HCT116 (cell line): ENCODE measurements around the gene APOE. TPM values are rescaled to one million over a fixed set of nuclear protein-coding genes. Genes with fewer than 3 reads are reported as not detected.

Source experiments
- ATAC-seq: fragments of 200-7000 bp; cut with Tn5 transposase; 2 replicates; pipeline ENCODE4 v1.9.1; 2020; ENCODE audit warnings: mild to moderate bottlenecking, moderate library complexity
- BruUV-seq: library from RNA; stranded (reverse); fragments of 400-500 nt; replicated peaks from 2 replicates; lab custom pipeline; 2021; lab: Mats Ljungman, UMichigan
- CTCF ChIA-PET: fragments of 300-600 bp; sonication (Branson Sonifier 250); formaldehyde crosslinking; loops from one replicate; lab custom pipeline; 2021; ENCODE audit warnings: antibody characterized with exemption; lab: Charles Lee
- POLR2A ChIA-PET: fragments of 300-600, 350-600 bp; sonication (Branson Sonifier 250); formaldehyde crosslinking; loops from one replicate; lab custom pipeline; 2021; ENCODE audit warnings: antibody characterized with exemption; lab: Charles Lee
- RAD21 ChIA-PET, 2 experiments: fragments of 300-600 bp; sonication (Branson Sonifier 250); formaldehyde crosslinking; loops; one replicate each; lab custom pipeline; 2023; ENCODE audit warnings: low total read pairs in 2 of 2; ENCODE audit not compliant: uncharacterized antibody in 2 of 2, unreplicated experiment in 2 of 2, low non-redundant PET in 1 of 2; lab: Charles Lee
- DNase-seq: peaks from one replicate; pipeline ENCODE4 v3.0.0-alpha.2; 2010; ENCODE audit warnings: low read depth, low spot score
- H2AFZ ChIP-seq: fragments of 200-600 bp; shearing (Covaris generic), sonication (generic); 2 replicates; pipeline ENCODE4 v1.6.1; 2017; ENCODE audit warnings: low read depth, mixed run types, mixed read lengths, antibody characterized with exemption, low read length; ENCODE audit not compliant: poor library complexity, severe bottlenecking
- H3K27ac ChIP-seq: 2 replicates; pipeline ENCODE4 v1.5.1; 2012; ENCODE audit warnings: low read depth, low read length
- H3K27me3 ChIP-seq: fragments of 200-600 bp; sonication (generic); 2 replicates; pipeline ENCODE4 v1.6.1; 2016; ENCODE audit warnings: mixed run types, low read length, mixed read lengths; ENCODE audit not compliant: insufficient read depth
- H3K36me3 ChIP-seq, 2 experiments: fragments of 200-500 bp in 1 of 2; fragments of 200-600 bp in 1 of 2; sonication (Bioruptor generic) in 1 of 2; sonication (generic) in 1 of 2; 2 replicates each; pipeline versions ENCODE4 v1.5.1 to v1.6.1; 2014 to 2016; ENCODE audit warnings: low read length in 2 of 2, inconsistent platforms in 1 of 2, mixed read lengths in 1 of 2, mixed run types in 1 of 2; ENCODE audit not compliant: insufficient read depth in 2 of 2, control insufficient read depth in 1 of 2
- H3K4me1 ChIP-seq, 2 experiments: fragments of 200-600 bp in 1 of 2; sonication (generic) in 1 of 2; 2 replicates each; pipeline versions ENCODE4 v1.5.1 to v1.6.1; 2012 to 2017; ENCODE audit warnings: low read length in 2 of 2, inconsistent platforms in 1 of 2, mild to moderate bottlenecking in 1 of 2, mixed read lengths in 1 of 2, mixed run types in 1 of 2, moderate library complexity in 1 of 2; ENCODE audit not compliant: insufficient read depth in 2 of 2, control insufficient read depth in 1 of 2
- H3K4me2 ChIP-seq: fragments of 200-600 bp; sonication (generic); 2 replicates; pipeline ENCODE4 v1.6.1; 2017; ENCODE audit warnings: mixed run types, low read length, mixed read lengths
- H3K4me3 ChIP-seq, 2 experiments: fragments of 200-600 bp in 1 of 2; sonication (generic) in 1 of 2; replicated peaks in 1 of 2; 2 replicates each; pipeline ENCODE4 v1.5.1; 2011 to 2016; ENCODE audit warnings: low read length in 2 of 2, control low read depth in 1 of 2, low read depth in 1 of 2, mild to moderate bottlenecking in 1 of 2, mixed read lengths in 1 of 2, mixed run types in 1 of 2
- H3K79me2 ChIP-seq: fragments of 200-600 bp; sonication (generic); 2 replicates; pipeline ENCODE4 v1.6.1; 2017; ENCODE audit warnings: mild to moderate bottlenecking, mixed run types, low read length, moderate library complexity, mixed read lengths; ENCODE audit not compliant: insufficient read depth
- H3K9ac ChIP-seq: fragments of 200-600 bp; sonication (generic); 2 replicates; pipeline ENCODE4 v1.6.1; 2016; ENCODE audit warnings: low read length, mixed read lengths
- H3K9me2 ChIP-seq: fragments of 200-600 bp; sonication (generic), shearing (Covaris generic); 2 replicates; pipeline ENCODE4 v1.6.1; 2017; ENCODE audit warnings: mixed run types, mild to moderate bottlenecking, moderate library complexity; ENCODE audit not compliant: insufficient read depth
- H3K9me3 ChIP-seq, 2 experiments: fragments of 200-500 bp in 1 of 2; fragments of 200-600 bp in 1 of 2; sonication (Bioruptor generic) in 1 of 2; sonication (generic) in 1 of 2; 2 replicates each; pipeline ENCODE4 v1.6.1; 2014 to 2017; ENCODE audit warnings: low read length in 2 of 2, mixed read lengths in 2 of 2, inconsistent platforms in 1 of 2, low read depth in 1 of 2, mild to moderate bottlenecking in 1 of 2, mixed run types in 1 of 2, moderate library complexity in 1 of 2; ENCODE audit not compliant: control insufficient read depth in 1 of 2, insufficient read depth in 1 of 2
- H4K20me1 ChIP-seq: fragments of 200-600 bp; sonication (generic), shearing (Covaris generic); 2 replicates; pipeline ENCODE4 v1.6.1; 2017; ENCODE audit warnings: mixed run types, mild to moderate bottlenecking, moderate library complexity; ENCODE audit not compliant: insufficient read depth
- ATF3 ChIP-seq: IDR thresholded peaks from 2 replicates; pipeline ENCODE4 v1.6.1; 2012
- CTCF ChIP-seq, 3 experiments: fragments of 200-600 bp in 1 of 3; sonication (generic) in 1 of 3; IDR thresholded peaks in 2 of 3; conservative IDR thresholded peaks in 1 of 3; 2 replicates each; pipeline ENCODE4 v1.5.1; 2012 to 2017; ENCODE audit warnings: low read depth in 2 of 3, low read length in 2 of 3, antibody characterized with exemption in 1 of 3, borderline replicate concordance in 1 of 3, control low read depth in 1 of 3, mild to moderate bottlenecking in 1 of 3, mixed read lengths in 1 of 3, mixed run types in 1 of 3, moderate library complexity in 1 of 3; ENCODE audit not compliant: insufficient read depth in 1 of 3
- EGR1 ChIP-seq: IDR thresholded peaks from 2 replicates; pipeline ENCODE4 v1.6.1; 2012; ENCODE audit warnings: low read depth
- ELF1 ChIP-seq: IDR thresholded peaks from 2 replicates; pipeline ENCODE4 v1.6.1; 2012; ENCODE audit warnings: low read depth, borderline replicate concordance
- FOSL1 ChIP-seq: IDR thresholded peaks from 2 replicates; pipeline ENCODE4 v1.6.1; 2012; ENCODE audit warnings: low read depth
- JUND ChIP-seq: IDR thresholded peaks from 2 replicates; pipeline ENCODE4 v1.6.1; 2012
- MAX ChIP-seq: IDR thresholded peaks from 2 replicates; pipeline ENCODE4 v1.6.1; 2012
- REST ChIP-seq: IDR thresholded peaks from 2 replicates; pipeline ENCODE4 v1.6.1; 2012; ENCODE audit warnings: low read depth
- SIN3A ChIP-seq: IDR thresholded peaks from 2 replicates; pipeline ENCODE4 v1.6.1; 2012; ENCODE audit warnings: low read depth
- SP1 ChIP-seq: IDR thresholded peaks from 2 replicates; pipeline ENCODE4 v1.6.1; 2012; ENCODE audit warnings: low read depth
- SRF ChIP-seq: IDR thresholded peaks from 2 replicates; pipeline ENCODE4 v1.6.1; 2012; ENCODE audit warnings: low read depth
- TCF7L2 ChIP-seq: IDR thresholded peaks from 2 replicates; pipeline ENCODE4 v1.7.0; 2011; ENCODE audit warnings: borderline replicate concordance, inconsistent platforms; ENCODE audit not compliant: insufficient read depth, insufficient read length; ENCODE audit errors: extremely low read depth
- YY1 ChIP-seq: IDR thresholded peaks from 2 replicates; pipeline ENCODE4 v1.6.1; 2011; ENCODE audit warnings: low read length, low read depth, moderate library complexity, mild to moderate bottlenecking; ENCODE audit not compliant: insufficient replicate concordance; ENCODE audit errors: extremely low read depth
- ZFX ChIP-seq: fragments of 450-650 bp; IDR thresholded peaks from 2 replicates; pipeline ENCODE4 v1.6.1; 2017
- ZNF274 ChIP-seq: fragments of 200-500 bp; sonication (Bioruptor generic); IDR thresholded peaks from 2 replicates; pipeline ENCODE4 v1.6.1; 2014; ENCODE audit warnings: mild to moderate bottlenecking, low read depth, low read length, inconsistent platforms
- intact Hi-C: fragments of 100-400 bp; cut with micrococcal nuclease; formaldehyde crosslinking; loops from 2 replicates; pipeline ENCODE4 v1.10.0; 2022
- total RNA-seq: library from RNA; stranded (reverse); gene quantifications from one replicate; pipeline ENCODE4 v1.2.1, GENCODE V29; 2021; ENCODE audit not compliant: unreplicated experiment

Gene APOE
- total RNA-seq, 1 experiment from 2014 or later, result 7.2 TPM

GRCh38 chr19:44948763-44949374 lies 43.3 kb downstream of the APOE start:
- no TSS peak for BruUV-seq
- TF ChIP-seq EGR1 (no peak), ELF1 (no peak), REST (no peak), SRF (no peak), JUND (no peak), ATF3 (no peak)
- POLR2A ChIA-PET, result no interaction called here
- H3K4me1 ChIP-seq, result peaks cover 8 to 11% of the 10 kb centered on the region in 2 experiments; a peak in 2 of 4 replicates
- intact Hi-C loops, result no loop called here
- no peak overlapping the region for H3K4me3 ChIP-seq
- H3K9me3 ChIP-seq, result no peaks in the 10 kb centered on the region
- no peaks in the 10 kb centered on the region for H3K36me3 ChIP-seq
- H3K27ac ChIP-seq, result no peak overlapping the region
- no peak overlapping the region for H3K9ac ChIP-seq
- DNase-seq (no peak), ATAC-seq (no peak)
- CTCF ChIA-PET, result no interaction called here
- no peaks in the 10 kb centered on the region for H3K79me2 ChIP-seq
- no peaks in the 10 kb centered on the region for H3K9me2 ChIP-seq
- H3K27me3 ChIP-seq, result no peaks in the 10 kb centered on the region
- RAD21 ChIA-PET, result no interaction called here
- no peaks in the 10 kb centered on the region for H4K20me1 ChIP-seq
- H3K4me2 ChIP-seq, result no peak overlapping the region
- H2AFZ ChIP-seq, result no peak overlapping the region

GRCh38 chr19:44949550-44949949 lies 44.0 kb downstream of the APOE start:
- peaks cover 8 to 18% of the 10 kb centered on the region in 2 experiments; a peak in 2 of 4 replicates for H3K4me1 ChIP-seq
- H3K36me3 ChIP-seq, result no peaks in the 10 kb centered on the region
- ChIA-PET CTCF (no interaction called here), RAD21 (no interaction called here), POLR2A (no interaction called here)
- H3K9me3 ChIP-seq, result no peaks in the 10 kb centered on the region
- no peak overlapping the region for H2AFZ ChIP-seq
- no peaks in the 10 kb centered on the region for H3K27me3 ChIP-seq
- H3K27ac ChIP-seq, result no peak overlapping the region
- H3K4me3 ChIP-seq, result no peak overlapping the region
- no peaks in the 10 kb centered on the region for H3K9me2 ChIP-seq
- intact Hi-C loops, result no loop called here
- no peaks in the 10 kb centered on the region for H3K79me2 ChIP-seq
- DNase-seq, result no peak
- BruUV-seq, result no TSS peak
- no peak for ATAC-seq
- H4K20me1 ChIP-seq, result no peaks in the 10 kb centered on the region
- no peak overlapping the region for H3K4me2 ChIP-seq
- no peak overlapping the region for H3K9ac ChIP-seq
- TF ChIP-seq JUND, result no peak
- no peak for TF ChIP-seq YY1
- TF ChIP-seq CTCF (IDR thresholded peaks at IDR 0.05 in 2 of 3, conservative IDR thresholded peaks at IDR 0.05 in 1 of 3; ENCODE audit: borderline replicate concordance in 1 of 3, insufficient read depth in 1 of 3, low read depth in 2 of 3, low read length in 2 of 3), result no peak
- no peak for TF ChIP-seq SP1
- no peak for TF ChIP-seq TCF7L2
- no peak for TF ChIP-seq MAX
- TF ChIP-seq ZNF274, result no peak
- TF ChIP-seq ATF3, result no peak
- no peak for TF ChIP-seq SIN3A
- no peak for TF ChIP-seq ZFX
- TF ChIP-seq FOSL1, result no peak
